ENCODE data around the gene SEMA7A. TPM values are rescaled to one million over a fixed set of nuclear protein-coding genes. Genes with fewer than 3 reads are reported as not detected.

The SEMA7A gene
- total and polyA plus RNA-seq, 9 of the 15 experiments (the other 6 are each of a cell fraction or from before 2014, with no cell fraction given): 0.04 to 8.2 (median 5.4) TPM; not detected in 1

DNA sequence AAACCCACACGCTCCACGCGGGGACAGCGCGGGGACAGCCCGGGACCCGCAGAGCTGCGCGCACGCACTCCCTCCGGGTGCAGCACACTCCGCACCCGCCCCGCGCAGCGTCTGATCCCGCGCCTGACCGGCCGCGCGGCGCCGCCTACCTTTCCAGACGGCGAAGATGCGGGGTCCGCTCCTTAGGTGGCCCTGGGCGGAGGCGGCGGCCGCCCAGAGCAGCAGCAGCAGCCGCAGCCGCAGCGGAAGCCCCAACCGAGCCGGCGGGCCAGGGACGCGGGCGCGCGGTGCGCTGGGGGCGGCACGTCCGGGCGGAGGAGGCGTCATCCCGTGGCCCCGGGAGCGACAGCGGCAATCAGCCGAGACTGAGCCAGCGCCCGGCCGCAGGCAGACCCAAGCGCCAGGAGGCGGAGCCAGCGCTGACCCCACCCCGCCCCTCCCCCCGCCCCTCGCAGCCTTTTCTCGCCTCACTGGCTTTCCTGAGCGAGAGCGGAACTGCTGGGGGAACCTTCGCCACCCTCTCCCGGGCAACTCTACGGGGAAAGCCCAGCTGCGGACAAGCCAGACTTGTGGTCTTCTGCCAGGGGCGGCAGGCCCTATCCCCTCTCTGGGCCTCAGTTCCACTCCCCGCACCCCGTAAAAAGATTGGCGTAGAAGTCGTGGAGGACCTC is at the start of gene SEMA7A (continued):
- TF ChIP-seq, protein P1, sequence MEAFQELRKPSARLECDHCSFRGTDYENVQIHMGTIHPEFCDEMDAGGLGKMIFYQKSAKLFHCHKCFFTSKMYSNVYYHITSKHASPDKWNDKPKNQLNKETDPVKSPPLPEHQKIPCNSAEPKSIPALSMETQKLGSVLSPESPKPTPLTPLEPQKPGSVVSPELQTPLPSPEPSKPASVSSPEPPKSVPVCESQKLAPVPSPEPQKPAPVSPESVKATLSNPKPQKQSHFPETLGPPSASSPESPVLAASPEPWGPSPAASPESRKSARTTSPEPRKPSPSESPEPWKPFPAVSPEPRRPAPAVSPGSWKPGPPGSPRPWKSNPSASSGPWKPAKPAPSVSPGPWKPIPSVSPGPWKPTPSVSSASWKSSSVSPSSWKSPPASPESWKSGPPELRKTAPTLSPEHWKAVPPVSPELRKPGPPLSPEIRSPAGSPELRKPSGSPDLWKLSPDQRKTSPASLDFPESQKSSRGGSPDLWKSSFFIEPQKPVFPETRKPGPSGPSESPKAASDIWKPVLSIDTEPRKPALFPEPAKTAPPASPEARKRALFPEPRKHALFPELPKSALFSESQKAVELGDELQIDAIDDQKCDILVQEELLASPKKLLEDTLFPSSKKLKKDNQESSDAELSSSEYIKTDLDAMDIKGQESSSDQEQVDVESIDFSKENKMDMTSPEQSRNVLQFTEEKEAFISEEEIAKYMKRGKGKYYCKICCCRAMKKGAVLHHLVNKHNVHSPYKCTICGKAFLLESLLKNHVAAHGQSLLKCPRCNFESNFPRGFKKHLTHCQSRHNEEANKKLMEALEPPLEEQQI (IDR thresholded peaks at IDR 0.05): no peak
- no peak for TF ChIP-seq CEBPG (CRISPR knock-in tag; IDR thresholded peaks at IDR 0.05)
- no peak for TF ChIP-seq CEBPG (tag; conservative IDR thresholded peaks at IDR 0.05 in 1 of 2, IDR thresholded peaks at IDR 0.05 in 1 of 2)
- TF ChIP-seq SP1 (CRISPR knock-in tag; IDR thresholded peaks at IDR 0.05): no peak
- TF ChIP-seq GTF2F1 (IDR thresholded peaks at IDR 0.05; ENCODE audit: low read depth, low read length): no peak
- TF ChIP-seq, protein P2, sequence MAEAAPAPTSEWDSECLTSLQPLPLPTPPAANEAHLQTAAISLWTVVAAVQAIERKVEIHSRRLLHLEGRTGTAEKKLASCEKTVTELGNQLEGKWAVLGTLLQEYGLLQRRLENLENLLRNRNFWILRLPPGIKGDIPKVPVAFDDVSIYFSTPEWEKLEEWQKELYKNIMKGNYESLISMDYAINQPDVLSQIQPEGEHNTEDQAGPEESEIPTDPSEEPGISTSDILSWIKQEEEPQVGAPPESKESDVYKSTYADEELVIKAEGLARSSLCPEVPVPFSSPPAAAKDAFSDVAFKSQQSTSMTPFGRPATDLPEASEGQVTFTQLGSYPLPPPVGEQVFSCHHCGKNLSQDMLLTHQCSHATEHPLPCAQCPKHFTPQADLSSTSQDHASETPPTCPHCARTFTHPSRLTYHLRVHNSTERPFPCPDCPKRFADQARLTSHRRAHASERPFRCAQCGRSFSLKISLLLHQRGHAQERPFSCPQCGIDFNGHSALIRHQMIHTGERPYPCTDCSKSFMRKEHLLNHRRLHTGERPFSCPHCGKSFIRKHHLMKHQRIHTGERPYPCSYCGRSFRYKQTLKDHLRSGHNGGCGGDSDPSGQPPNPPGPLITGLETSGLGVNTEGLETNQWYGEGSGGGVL (CRISPR knock-in tag; IDR thresholded peaks at IDR 0.05): no peak
- TF ChIP-seq PPARD (CRISPR knock-in tag; IDR thresholded peaks at IDR 0.05): no peak
- TF ChIP-seq PYGO2 (tag; IDR thresholded peaks at IDR 0.05): no peak
- TF ChIP-seq NFIC (IDR thresholded peaks at IDR 0.05): no peak
- TF ChIP-seq DMBX1 (CRISPR knock-in tag; IDR thresholded peaks at IDR 0.05; ENCODE audit: borderline replicate concordance): no peak
- TF ChIP-seq ZC3H8 (IDR thresholded peaks at IDR 0.05): no peak
- TF ChIP-seq JUND (IDR thresholded peaks at IDR 0.05; ENCODE audit: borderline replicate concordance, low read depth, low read length): peak; percentile 36; the same call in 1 of the 2 replicates
- no peak for TF ChIP-seq JUND (tag; IDR thresholded peaks at IDR 0.05; ENCODE audit: borderline replicate concordance, low read depth, low read length)
- TF ChIP-seq, protein P3, sequence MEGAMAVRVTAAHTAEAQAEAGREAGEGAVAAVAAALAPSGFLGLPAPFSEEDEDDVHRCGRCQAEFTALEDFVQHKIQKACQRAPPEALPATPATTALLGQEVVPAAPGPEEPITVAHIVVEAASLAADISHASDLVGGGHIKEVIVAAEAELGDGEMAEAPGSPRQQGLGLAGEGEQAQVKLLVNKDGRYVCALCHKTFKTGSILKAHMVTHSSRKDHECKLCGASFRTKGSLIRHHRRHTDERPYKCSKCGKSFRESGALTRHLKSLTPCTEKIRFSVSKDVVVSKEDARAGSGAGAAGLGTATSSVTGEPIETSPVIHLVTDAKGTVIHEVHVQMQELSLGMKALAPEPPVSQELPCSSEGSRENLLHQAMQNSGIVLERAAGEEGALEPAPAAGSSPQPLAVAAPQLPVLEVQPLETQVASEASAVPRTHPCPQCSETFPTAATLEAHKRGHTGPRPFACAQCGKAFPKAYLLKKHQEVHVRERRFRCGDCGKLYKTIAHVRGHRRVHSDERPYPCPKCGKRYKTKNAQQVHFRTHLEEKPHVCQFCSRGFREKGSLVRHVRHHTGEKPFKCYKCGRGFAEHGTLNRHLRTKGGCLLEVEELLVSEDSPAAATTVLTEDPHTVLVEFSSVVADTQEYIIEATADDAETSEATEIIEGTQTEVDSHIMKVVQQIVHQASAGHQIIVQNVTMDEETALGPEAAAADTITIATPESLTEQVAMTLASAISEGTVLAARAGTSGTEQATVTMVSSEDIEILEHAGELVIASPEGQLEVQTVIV (CRISPR knock-in tag; IDR thresholded peaks at IDR 0.05; ENCODE audit: borderline replicate concordance): no peak
- TF ChIP-seq POU5F1 (IDR thresholded peaks at IDR 0.05; ENCODE audit: borderline replicate concordance, low read depth, low read length, partially characterized antibody): no peak
- 0 out of 2 replicates have a peak, but pooled peaks have one; percentile 28 for TF ChIP-seq SMAD3 (CRISPR knock-in tag; conservative IDR thresholded peaks at IDR 0.05)
- TF ChIP-seq TAL1 (IDR thresholded peaks at IDR 0.05): no peak

All from K562 (cell line).